SH-SY5Y (cell line): ENCODE results near the gene CCDC40.

ENCODE experiments used
- GATA2 ChIP-seq: IDR thresholded peaks from 2 replicates; pipeline ENCODE4 v1.6.1; 2011; ENCODE audit warnings: mild to moderate bottlenecking, low read depth, low read length
- GATA3 ChIP-seq: IDR thresholded peaks from 2 replicates; pipeline ENCODE4 v1.6.1; 2011; ENCODE audit warnings: low read depth, mild to moderate bottlenecking, low read length, moderate library complexity

CCDC40 gene

GRCh38 chr17:80142929-80143328, 106.5 kb downstream of the CCDC40 start:
- TF ChIP-seq GATA2 (no peak), GATA3 (no peak)

GRCh38 chr17:80145076-80146075, 108.9 kb downstream of the CCDC40 start:
- TF ChIP-seq GATA3 (no peak), GATA2 (no peak)

GRCh38 chr17:80146121-80147034, 109.9 kb downstream of the CCDC40 start:
- TF ChIP-seq GATA2: no peak
- TF ChIP-seq GATA3: no peak

- TF ChIP-seq GATA3 (no peak), GATA2 (no peak; the same call in 1 of the 2 replicates)
These were observed 110.8 kb downstream of the CCDC40 start, which contains the start of gene EIF4A3 for GRCh38 chr17:80147035-80147822. Gene EIF4A3 (minus strand): TSS chr17:80147128. CDS start chr17:80146961, 167 bp downstream.
